ENCODE results near the gene VN1R2.

DNA sequence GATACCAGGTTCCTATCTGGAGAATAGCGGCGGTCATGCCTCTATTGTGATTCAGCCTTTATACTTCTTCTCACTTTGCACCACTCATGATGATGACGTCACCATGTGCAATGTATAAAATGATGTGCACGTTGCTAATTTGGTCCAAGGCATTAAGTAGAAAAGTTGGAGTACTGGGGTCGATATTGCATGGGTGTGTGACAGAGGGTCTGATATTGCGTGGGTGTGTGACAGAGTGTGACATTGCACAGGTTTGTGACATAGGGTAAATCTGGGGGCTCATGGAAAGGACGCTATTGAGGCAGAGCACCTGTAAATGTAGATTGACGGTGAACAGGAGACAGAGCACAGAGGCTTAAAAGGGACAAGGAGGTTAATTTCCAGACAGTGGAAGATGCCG, 14.0 kb downstream of the VN1R2 start:
- TF ChIP-seq, protein P1, sequence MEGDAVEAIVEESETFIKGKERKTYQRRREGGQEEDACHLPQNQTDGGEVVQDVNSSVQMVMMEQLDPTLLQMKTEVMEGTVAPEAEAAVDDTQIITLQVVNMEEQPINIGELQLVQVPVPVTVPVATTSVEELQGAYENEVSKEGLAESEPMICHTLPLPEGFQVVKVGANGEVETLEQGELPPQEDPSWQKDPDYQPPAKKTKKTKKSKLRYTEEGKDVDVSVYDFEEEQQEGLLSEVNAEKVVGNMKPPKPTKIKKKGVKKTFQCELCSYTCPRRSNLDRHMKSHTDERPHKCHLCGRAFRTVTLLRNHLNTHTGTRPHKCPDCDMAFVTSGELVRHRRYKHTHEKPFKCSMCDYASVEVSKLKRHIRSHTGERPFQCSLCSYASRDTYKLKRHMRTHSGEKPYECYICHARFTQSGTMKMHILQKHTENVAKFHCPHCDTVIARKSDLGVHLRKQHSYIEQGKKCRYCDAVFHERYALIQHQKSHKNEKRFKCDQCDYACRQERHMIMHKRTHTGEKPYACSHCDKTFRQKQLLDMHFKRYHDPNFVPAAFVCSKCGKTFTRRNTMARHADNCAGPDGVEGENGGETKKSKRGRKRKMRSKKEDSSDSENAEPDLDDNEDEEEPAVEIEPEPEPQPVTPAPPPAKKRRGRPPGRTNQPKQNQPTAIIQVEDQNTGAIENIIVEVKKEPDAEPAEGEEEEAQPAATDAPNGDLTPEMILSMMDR (IDR thresholded peaks at IDR 0.05): no peak
- TF ChIP-seq POLR2A (IDR thresholded peaks at IDR 0.05) (no peak), POLR2AphosphoS5 (IDR thresholded peaks at IDR 0.05) (no peak)
